AG20443 (cell line): Measurements from ENCODE around the gene CEP104.

ENCODE experiments used
- DNase-seq: peaks from one replicate; pipeline ENCODE4 v3.0.0; 2012; ENCODE audit warnings: low spot score, mixed read lengths

CEP104 gene

GRCh38 chr1:3762873-3763228 is 94.2 kb downstream of the CEP104 start:
- DNase-seq = no peak

GRCh38 chr1:3762151-3762872 is 94.7 kb downstream of the CEP104 start:
- DNase-seq = no peak
